CD14-positive monocyte (primary cell): ENCODE results near the gene ELMO3. TPM values are rescaled to one million over a fixed set of nuclear protein-coding genes. Genes with fewer than 3 reads are reported as not detected.
A peak's percentile ranks its signal among the peaks of the same experiment; 100 is the strongest.

Experiments
- DNase-seq, 3 donors: peaks; one replicate each; pipeline ENCODE4 v3.0.0-alpha.2; 2011 to 2022
- H2AFZ ChIP-seq: 2 replicates; pipeline ENCODE4 v1.6.0; 2012; ENCODE audit warnings: mild to moderate bottlenecking, low read depth, low read length, inconsistent platforms; ENCODE audit not compliant: insufficient read depth, poor library complexity, severe bottlenecking
- H3K27ac ChIP-seq, 2 donors: 1 replicate in 1 of 2; 2 replicates in 1 of 2; pipeline ENCODE4 v1.5.1; 2012 to 2013; ENCODE audit warnings: low read length in 2 of 2, control low read depth in 1 of 2, inconsistent platforms in 1 of 2, low read depth in 1 of 2, mild to moderate bottlenecking in 1 of 2
- H3K27me3 ChIP-seq, 2 donors: one replicate each; pipeline versions ENCODE4 v1.6.0 to v1.6.1; 2011 to 2013; ENCODE audit warnings: low read length in 2 of 2; ENCODE audit not compliant: control insufficient read depth in 2 of 2, insufficient read depth in 2 of 2
- H3K36me3 ChIP-seq, 2 donors: replicated peaks in 1 of 2; 1 replicate in 1 of 2; 2 replicates in 1 of 2; pipeline versions ENCODE4 v1.5.1 to v1.6.1; 2012 to 2013; ENCODE audit warnings: low read length in 2 of 2, control low read depth in 1 of 2, inconsistent platforms in 1 of 2, mild to moderate bottlenecking in 1 of 2; ENCODE audit not compliant: insufficient read depth in 2 of 2, control insufficient read depth in 1 of 2
- H3K4me1 ChIP-seq, 2 donors: 1 replicate in 1 of 2; 2 replicates in 1 of 2; pipeline versions ENCODE4 v1.5.1 to v1.6.1; 2012 to 2013; ENCODE audit warnings: low read length in 2 of 2, control low read depth in 1 of 2, inconsistent platforms in 1 of 2, mild to moderate bottlenecking in 1 of 2, moderate library complexity in 1 of 2; ENCODE audit not compliant: insufficient read depth in 2 of 2, control insufficient read depth in 1 of 2
- H3K4me2 ChIP-seq: replicated peaks from 2 replicates; pipeline ENCODE3; 2012; ENCODE audit warnings: low read length, moderate library complexity, mild to moderate bottlenecking; ENCODE audit not compliant: poor library complexity, severe bottlenecking; ENCODE audit errors: extremely low read depth
- H3K4me3 ChIP-seq, 3 experiments: fragments of 200-600 bp in 1 of 3; sonication (generic) in 1 of 3; replicated peaks in 1 of 3; 1 replicate in 2 of 3; 2 replicates in 1 of 3; pipeline ENCODE4 v1.5.1; 2011 to 2013; ENCODE audit warnings: low read length in 3 of 3, mild to moderate bottlenecking in 3 of 3, control low read depth in 2 of 3, low read depth in 2 of 3, inconsistent platforms in 1 of 3, moderate library complexity in 1 of 3
- H3K79me2 ChIP-seq: 2 replicates; pipeline ENCODE4 v1.6.0; 2012; ENCODE audit warnings: mild to moderate bottlenecking, control low read depth, inconsistent platforms, low read length, moderate library complexity; ENCODE audit not compliant: insufficient read depth
- H3K9ac ChIP-seq: 2 replicates; pipeline ENCODE4 v1.6.0; 2017; ENCODE audit warnings: low read length, mild to moderate bottlenecking; ENCODE audit not compliant: insufficient read depth, poor library complexity, severe bottlenecking
- H3K9me3 ChIP-seq, 2 donors: replicated peaks in 1 of 2; 1 replicate in 1 of 2; 2 replicates in 1 of 2; pipeline versions ENCODE4 v1.5.1 to v1.6.1; 2012 to 2013; ENCODE audit warnings: low read length in 2 of 2, control low read depth in 1 of 2; ENCODE audit not compliant: control insufficient read depth in 1 of 2, insufficient read depth in 1 of 2
- H4K20me1 ChIP-seq: 2 replicates; pipeline ENCODE4 v1.6.0; 2012; ENCODE audit warnings: mild to moderate bottlenecking, low read length, control low read depth, moderate library complexity; ENCODE audit not compliant: insufficient read depth
- H3K27ac Mint-ChIP-seq, 7 donors: one replicate each; pipeline ENCODE4 v1.8.0; 2020; ENCODE audit warnings: mild to moderate bottlenecking in 7 of 7, mixed read lengths in 7 of 7, moderate library complexity in 6 of 7, inconsistent platforms in 2 of 7
- H3K27me3 Mint-ChIP-seq, 3 donors: one replicate each; pipeline ENCODE4 v1.8.0; 2021 to 2022; ENCODE audit warnings: low read depth in 3 of 3, mild to moderate bottlenecking in 3 of 3, mixed read lengths in 3 of 3, moderate library complexity in 3 of 3, inconsistent platforms in 1 of 3
- H3K36me3 Mint-ChIP-seq, 2 donors: one replicate each; pipeline ENCODE4 v1.8.0; 2020; ENCODE audit warnings: mixed read lengths in 2 of 2, inconsistent platforms in 1 of 2, mild to moderate bottlenecking in 1 of 2
- H3K4me1 Mint-ChIP-seq: one replicate; pipeline ENCODE4 v1.8.0; 2020; ENCODE audit warnings: mild to moderate bottlenecking, mixed read lengths
- H3K4me3 Mint-ChIP-seq, 2 donors: one replicate each; pipeline ENCODE4 v1.8.0; 2020; ENCODE audit warnings: mild to moderate bottlenecking in 2 of 2, mixed read lengths in 2 of 2, moderate library complexity in 1 of 2
- H3K9me3 Mint-ChIP-seq, 7 donors: one replicate each; pipeline ENCODE4 v1.8.0; 2020 to 2022; ENCODE audit warnings: mixed read lengths in 7 of 7, mild to moderate bottlenecking in 6 of 7, moderate library complexity in 6 of 7, inconsistent platforms in 2 of 7
- CTCF ChIP-seq: fragments of 200-600 bp; IDR thresholded peaks from one replicate; pipeline ENCODE4 v1.8.0; 2022; ENCODE audit warnings: antibody characterized with exemption, mild to moderate bottlenecking
- WGBS: methylation state at CpG from one replicate; pipeline ENCODE4 v1.1.5; 2013; ENCODE audit warnings: missing lambda C conversion rate; ENCODE audit not compliant: insufficient coverage; 5-methylcytosine and 5-hydroxymethylcytosine counted together
- intact Hi-C, 2 donors: fragments of 100-400 bp; cut with micrococcal nuclease; formaldehyde crosslinking; loops; one replicate each; pipeline versions ENCODE4 v1.15.0 to v1.15.1; 2023
- polyA plus RNA-seq, 3 donors: library from polyadenylated mRNA; depleted of rRNA in 1 of 3; unstranded in 2 of 3; stranded (reverse) in 1 of 3; fragments of 300-500 nt in 2 of 3; fragments of >200 nt in 1 of 3; fragmentation: Illumina TruSeq in 2 of 3; gene quantifications; 1 replicate in 2 of 3; 2 replicates in 1 of 3; pipeline ENCODE4 v1.2.3, GENCODE V29; 2012 to 2021

Gene ELMO3
- polyA plus RNA-seq, 3 donors = 0.15 to 7.0 TPM; not detected in 1

GRCh38 chr16:67247192-67248072 lies 48.5 kb downstream of the ELMO3 start, which contains the start of gene FHOD1:
Gene FHOD1, minus strand, starts transcription at chr16:67247481. Its CDS starts 71 bp downstream, at chr16:67247410.
- Mint-ChIP-seq H3K4me3 (peak within 1 kb of the TSS; percentile 92), H3K9me3 (peaks cover 0 to 9% (median 4%) of the 10 kb centered on the region in 7 donors), H3K4me1 (peaks cover 55% of the 10 kb centered on the region), H3K36me3 (peaks cover 6% of the 10 kb centered on the region in 2 donors), H3K27ac (peak within 1 kb of the TSS; percentile 82 to 100 (median 99)), H3K27me3 (peaks cover 22 to 41% (median 32%) of the 10 kb centered on the region in 3 donors)
- TF ChIP-seq CTCF = no peak
- peak within 1 kb of the TSS; percentile 84 to 100 for H3K27ac ChIP-seq
- intact Hi-C loops = loop anchor here (2.0 to 10.0 kb wide), 5 partner anchors 21 to 553 kb away; partner anchors contain the start of genes E2F4 (in 2 of the 2), CMTM4 (in 1 of the 2), CTCF (in 1 of the 2) and TMEM208 (in 1 of the 2)
- peaks cover 24 to 32% of the 10 kb centered on the region in 2 donors for H3K27me3 ChIP-seq
- peaks cover 33% of the 10 kb centered on the region for H3K79me2 ChIP-seq
- DNase-seq = peak; percentile 93 to 95 (median 93)
- peaks cover 54 to 61% of the 10 kb centered on the region in 2 donors for H3K4me1 ChIP-seq
- H3K4me3 ChIP-seq = peak within 1 kb of the TSS; percentile 71 to 97 (median 74)
- peak within 1 kb of the TSS; percentile 76 for H2AFZ ChIP-seq
- peak within 1 kb of the TSS; percentile 85 for H3K9ac ChIP-seq
- H3K36me3 ChIP-seq = no peaks in the 10 kb centered on the region
- no peaks in the 10 kb centered on the region for H3K9me3 ChIP-seq
- under 1% methylated on average over 59 of the region's 60 CpGs for WGBS
- peak within 1 kb of the TSS; percentile 87 for H3K4me2 ChIP-seq
- peaks cover 9% of the 10 kb centered on the region for H4K20me1 ChIP-seq

- peaks cover 51% of the 10 kb centered on the region for H3K4me1 Mint-ChIP-seq
These were observed 49.1 kb downstream of the ELMO3 start for GRCh38 chr16:67248073-67248400.

More at GRCh38 chr16:67248073-67248400, 49.1 kb downstream of the ELMO3 start:
- Histone ChIP-seq H3K9ac (no peak overlapping the region), H3K4me3 (peak overlapping the region in 1 of 3 experiments; percentile 97), H3K36me3 (no peaks in the 10 kb centered on the region), H3K27ac (no peak overlapping the region), H3K27me3 (peaks cover 24 to 32% of the 10 kb centered on the region in 2 donors), H3K79me2 (peaks cover 28% of the 10 kb centered on the region), H2AFZ (peak overlapping the region; percentile 76), H4K20me1 (peaks cover 9% of the 10 kb centered on the region), H3K4me1 (peaks cover 49 to 55% of the 10 kb centered on the region in 2 donors), H3K4me2 (peak overlapping the region; percentile 87), H3K9me3 (no peaks in the 10 kb centered on the region)
- WGBS = 4% methylated on average over 7 of the region's 7 CpGs
- peaks cover 0 to 9% (median 4%) of the 10 kb centered on the region in 7 donors for H3K9me3 Mint-ChIP-seq
- H3K27ac Mint-ChIP-seq = peak overlapping the region in 5 of 7 donors; percentile 25 to 99 (median 68)
- intact Hi-C loops = loop anchor here in 1 of 2 donors (10.0 kb wide), 3 partner anchors 227 to 553 kb away; partner anchors contain the start of genes CMTM4 and CTCF
- H3K27me3 Mint-ChIP-seq = peaks cover 22 to 44% (median 32%) of the 10 kb centered on the region in 3 donors
- H3K36me3 Mint-ChIP-seq = peaks cover 3 to 4% of the 10 kb centered on the region in 2 donors
- no peak for DNase-seq
- TF ChIP-seq CTCF = no peak
- peak overlapping the region; percentile 92 for H3K4me3 Mint-ChIP-seq
